ENCODE results near the gene CD8B. TPM values are rescaled to one million over a fixed set of nuclear protein-coding genes. Genes with fewer than 3 reads are reported as not detected.

CD8B gene
- total RNA-seq, 1 experiment from 2014 or later = not detected

DNA sequence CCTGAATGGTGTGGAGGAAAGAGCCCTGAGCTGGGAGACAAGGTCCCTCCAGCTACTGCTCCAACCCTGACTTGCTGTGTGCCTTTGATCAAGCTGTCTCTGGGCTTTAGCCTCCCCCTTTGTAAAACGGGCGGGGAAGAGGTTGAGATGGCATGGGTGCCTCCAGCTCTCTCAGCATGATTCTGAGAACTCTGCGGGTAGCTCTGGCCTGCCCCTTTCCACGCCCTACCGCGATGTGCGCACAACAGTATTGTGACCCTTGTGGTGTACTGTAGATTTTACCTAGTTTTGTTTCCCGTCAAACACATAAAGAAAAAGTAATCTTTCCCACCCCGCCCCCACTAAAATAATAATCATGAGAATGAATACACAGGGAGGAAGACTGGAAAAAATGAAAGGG, 76.2 kb downstream of the CD8B start:
- no peak for DNase-seq (ENCODE audit: low read depth)
- in situ Hi-C loops (cut with HindIII; ENCODE audit: low pct_unique_long_range_greater_than_20kb, low sequenced_read_pairs) = no loop called here

DNA sequence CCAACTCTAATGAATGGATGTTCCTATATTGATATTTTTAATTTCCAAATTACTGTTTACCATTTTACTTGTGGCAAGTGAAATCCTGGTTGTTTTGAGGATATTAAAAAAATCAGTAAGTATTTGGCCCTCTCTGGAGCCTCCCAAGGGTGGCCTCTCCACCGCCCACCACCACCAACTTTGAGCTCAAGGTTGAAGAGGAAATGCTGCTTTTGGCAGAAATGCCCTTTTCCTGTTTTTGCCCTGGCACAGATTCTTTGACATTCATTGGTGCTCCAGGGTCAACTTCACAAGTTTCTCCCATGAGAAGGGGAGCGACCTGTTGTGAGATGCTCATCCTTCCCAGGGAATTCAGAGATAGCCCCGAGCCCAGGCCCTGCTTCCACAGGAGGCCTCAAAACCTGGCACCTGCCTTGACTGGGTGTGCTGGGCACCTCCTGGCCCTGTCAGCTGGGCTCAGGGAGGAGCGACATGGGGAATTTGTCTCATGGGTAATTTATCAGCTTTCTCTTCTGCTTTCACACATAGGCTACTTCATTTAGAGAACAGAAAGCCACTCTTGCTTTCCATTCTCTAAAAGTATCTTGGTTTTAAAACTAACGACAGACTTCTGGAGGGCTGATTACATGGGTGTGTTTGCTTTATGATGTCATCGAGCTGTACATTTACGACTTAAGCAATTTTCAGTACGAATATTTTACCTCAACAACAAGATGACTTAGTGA, 77.9 kb downstream of the CD8B start:
- no peak for DNase-seq (ENCODE audit: low read depth)
- in situ Hi-C loops (cut with HindIII; ENCODE audit: low pct_unique_long_range_greater_than_20kb, low sequenced_read_pairs) = no loop called here

DNA sequence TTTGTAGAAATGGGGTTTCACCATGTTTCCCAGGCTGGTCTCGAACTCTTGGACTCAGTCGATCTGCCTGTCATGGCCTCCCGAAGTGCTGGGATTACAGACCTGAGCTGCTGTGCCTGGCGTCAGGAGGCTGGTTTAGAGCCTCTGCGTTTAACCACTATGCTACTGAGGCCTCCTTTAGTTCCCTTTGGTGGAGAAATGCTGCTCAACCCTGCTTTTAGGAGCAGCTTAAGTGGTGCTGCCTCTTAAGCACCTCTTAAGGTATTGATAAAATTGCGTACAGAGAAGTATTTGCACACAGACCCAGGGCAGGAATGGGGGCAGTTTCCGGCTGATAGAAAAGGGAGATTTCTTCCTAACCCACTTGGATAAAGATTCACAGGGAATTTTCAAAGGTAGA, 78.9 kb downstream of the CD8B start:
- in situ Hi-C loops (cut with HindIII; ENCODE audit: low pct_unique_long_range_greater_than_20kb, low sequenced_read_pairs) = no loop called here

DNA sequence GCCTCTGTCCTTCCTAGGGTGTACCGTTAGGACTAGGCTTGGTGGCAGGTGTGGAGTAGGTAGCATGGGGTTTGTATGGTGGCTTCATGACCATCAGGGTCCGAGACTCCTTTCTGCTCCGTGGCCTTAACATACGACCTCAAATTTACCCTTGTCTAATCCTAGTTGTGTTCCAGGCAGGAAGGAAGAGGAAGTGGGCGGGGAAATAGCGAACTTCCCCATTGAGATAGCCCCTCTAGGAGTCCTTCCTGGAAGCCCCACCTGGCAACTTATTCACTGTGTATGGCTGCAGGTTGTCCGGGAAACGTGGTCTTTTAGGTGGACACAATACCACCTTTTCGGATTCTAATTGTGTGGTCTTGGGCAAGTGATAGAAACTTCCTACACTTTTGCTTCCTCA, 80.3 kb downstream of the CD8B start:
- in situ Hi-C loops (cut with HindIII; ENCODE audit: low pct_unique_long_range_greater_than_20kb, low sequenced_read_pairs) = no loop called here
- no peak for DNase-seq (ENCODE audit: low read depth)

More for the DNA sequence above, 78.9 kb downstream of the CD8B start:
- no peak for DNase-seq (ENCODE audit: low read depth)

GRCh38 chr2:86779971-86780370, 81.7 kb downstream of the CD8B start:
- in situ Hi-C loops (cut with HindIII; ENCODE audit: low pct_unique_long_range_greater_than_20kb, low sequenced_read_pairs) = no loop called here
- no peak for DNase-seq (ENCODE audit: low read depth)

DNA sequence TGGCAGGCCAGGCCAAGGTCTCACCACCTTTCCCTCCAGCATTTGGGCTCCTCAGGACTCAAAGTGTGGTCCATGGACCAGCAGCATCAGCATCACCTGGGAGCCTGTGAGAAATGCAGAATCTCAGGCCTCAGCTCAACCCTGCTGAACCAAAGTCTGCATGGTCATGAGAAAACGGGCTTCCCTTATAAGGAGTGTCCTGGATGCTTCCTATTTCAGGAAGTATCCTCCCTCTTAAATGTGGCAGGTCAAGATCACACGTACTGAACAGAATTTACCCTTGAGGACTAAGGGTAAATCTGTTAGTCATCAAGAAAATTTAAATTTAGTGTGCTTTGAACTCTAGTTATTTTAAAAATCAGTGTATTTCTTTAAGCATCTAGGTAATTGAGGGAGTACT, 82.7 kb downstream of the CD8B start:
- in situ Hi-C loops (cut with HindIII; ENCODE audit: low pct_unique_long_range_greater_than_20kb, low sequenced_read_pairs) = no loop called here

DNA sequence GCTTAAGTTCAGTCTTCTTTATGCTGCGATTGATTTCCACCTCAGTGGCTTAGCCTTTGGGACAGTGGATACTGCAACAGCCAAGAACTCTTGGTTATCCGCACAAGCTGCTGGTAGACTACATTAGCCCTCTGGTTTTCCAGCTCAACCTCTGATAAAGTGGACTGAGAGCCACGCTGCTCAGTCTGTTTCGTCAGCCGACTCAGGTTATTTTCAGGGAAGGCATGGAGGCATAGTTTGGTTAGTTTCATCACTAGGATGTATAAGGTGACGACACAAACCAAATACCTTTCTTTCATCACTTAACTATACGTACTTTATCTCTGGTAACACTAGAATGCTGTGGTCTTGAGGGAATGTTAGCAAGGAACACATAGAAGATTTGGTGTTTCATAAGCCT, 85.2 kb downstream of the CD8B start:
- DNase-seq (ENCODE audit: low read depth) = no peak
- in situ Hi-C loops (cut with HindIII; ENCODE audit: low pct_unique_long_range_greater_than_20kb, low sequenced_read_pairs) = no loop called here

More for the DNA sequence above, 82.7 kb downstream of the CD8B start:
- no peak for DNase-seq (ENCODE audit: low read depth)

GRCh38 chr2:86775338-86775737, 86.3 kb downstream of the CD8B start:
- DNase-seq (ENCODE audit: low read depth) = no peak
- in situ Hi-C loops (cut with HindIII; ENCODE audit: low pct_unique_long_range_greater_than_20kb, low sequenced_read_pairs) = no loop called here

GRCh38 chr2:86774862-86775261, 86.8 kb downstream of the CD8B start:
- DNase-seq (ENCODE audit: low read depth) = no peak
- in situ Hi-C loops (cut with HindIII; ENCODE audit: low pct_unique_long_range_greater_than_20kb, low sequenced_read_pairs) = no loop called here

DNA sequence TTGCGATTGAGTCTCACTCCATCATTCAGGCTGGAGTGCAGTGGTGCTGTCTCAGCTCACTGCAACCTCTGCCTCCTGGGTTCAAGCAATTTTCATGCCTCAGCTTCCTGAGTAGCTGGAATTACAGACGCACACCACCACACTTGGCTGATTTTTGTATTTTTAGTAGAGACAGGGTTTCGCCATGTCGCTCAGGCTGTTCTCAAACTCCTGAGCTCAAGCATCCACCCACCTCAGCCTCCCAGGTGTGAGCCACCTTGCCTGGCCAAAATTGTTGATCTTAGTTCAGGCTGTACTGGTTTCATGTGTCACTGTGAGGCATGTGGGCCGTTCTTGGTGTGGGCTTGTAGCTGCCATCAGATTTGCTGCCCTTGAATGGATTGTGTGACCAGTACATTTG, 89.1 kb downstream of the CD8B start:
- in situ Hi-C loops (cut with HindIII; ENCODE audit: low pct_unique_long_range_greater_than_20kb, low sequenced_read_pairs) = no loop called here
- DNase-seq (ENCODE audit: low read depth) = no peak

- in situ Hi-C loops (cut with HindIII; ENCODE audit: low pct_unique_long_range_greater_than_20kb, low sequenced_read_pairs) = no loop called here
Measured at GRCh38 chr2:86770816-86771301, 90.8 kb downstream of the CD8B start.

DNA sequence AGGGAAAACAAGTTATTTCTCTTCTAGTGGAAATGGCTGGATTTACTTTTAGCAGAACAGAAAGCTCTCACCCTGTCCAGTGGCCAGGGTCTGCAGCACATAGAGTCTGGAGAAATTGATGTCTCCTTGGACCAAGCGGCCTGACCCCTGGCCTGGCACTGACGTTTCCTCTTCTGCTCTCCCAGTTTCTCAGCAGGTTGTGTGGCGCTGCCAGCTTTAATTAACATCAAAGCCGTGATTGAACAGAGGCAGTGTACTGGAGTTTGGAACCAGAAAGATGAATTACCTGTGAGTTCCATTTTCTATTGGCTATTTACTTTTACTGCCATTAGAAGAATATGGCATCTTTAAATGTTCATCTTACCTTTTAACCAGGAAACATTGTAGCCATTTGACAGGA, 91.8 kb downstream of the CD8B start:
- in situ Hi-C loops (cut with HindIII; ENCODE audit: low pct_unique_long_range_greater_than_20kb, low sequenced_read_pairs) = no loop called here
- no peak for DNase-seq (ENCODE audit: low read depth)

More at GRCh38 chr2:86770816-86771301, 90.8 kb downstream of the CD8B start:
- no peak for DNase-seq (ENCODE audit: low read depth)

GRCh38 chr2:86768189-86768949, 93.3 kb downstream of the CD8B start:
- DNase-seq (ENCODE audit: low read depth) = no peak
- in situ Hi-C loops (cut with HindIII; ENCODE audit: low pct_unique_long_range_greater_than_20kb, low sequenced_read_pairs) = no loop called here

Other genes starting within 250 kb of the CD8B start
- 16.7 and 20.6 TPM in 2 replicates for gene RNF103, start 238.0 kb downstream of the CD8B start, total RNA-seq (2014; rRNA removed; shearing (Covaris generic); ENCODE audit: low replicate concordance)
- gene RMND5A, start 141.6 kb downstream of the CD8B start, total RNA-seq (2014; rRNA removed; shearing (Covaris generic); ENCODE audit: low replicate concordance) = 36.9 and 61.4 TPM in 2 replicates
- gene CD8A, start 71.0 kb downstream of the CD8B start, total RNA-seq (2014; rRNA removed; shearing (Covaris generic); ENCODE audit: low replicate concordance) = not detected in 2 replicates
- gene RGPD1, start 80.2 kb upstream of the CD8B start, total RNA-seq (2014; rRNA removed; shearing (Covaris generic); ENCODE audit: low replicate concordance) = 0.06 and 0.14 TPM in 2 replicates
- 0.34 TPM in 1 of 2 replicates, not detected in the other for gene PLGLB1, start 160.0 kb upstream of the CD8B start, total RNA-seq (2014; rRNA removed; shearing (Covaris generic); ENCODE audit: low replicate concordance)